Suprapubic skin (tissue), 3 donors: Measurements from ENCODE around the gene GALNT9.

Experiments
- CTCF ChIP-seq, 2 donors: fragments of 200-600 bp in 1 of 2; fragments of 450-650 bp in 1 of 2; sonication (generic) in 1 of 2; IDR thresholded peaks; one replicate each; pipeline ENCODE4 v1.5.1; 2016 to 2019; ENCODE audit warnings: antibody characterized with exemption in 2 of 2, mild to moderate bottlenecking in 1 of 2, moderate library complexity in 1 of 2
- EP300 ChIP-seq: sonication (generic); formaldehyde crosslinking; IDR thresholded peaks from one replicate; pipeline ENCODE4 v1.6.1; 2017; ENCODE audit warnings: antibody characterized with exemption

- TF ChIP-seq CTCF (IDR thresholded peaks at IDR 0.05) (no peak), EP300 (no peak)
Observed at GRCh38 chr12:132248453-132249167, 80.8 kb downstream of the GALNT9 start.
